HepG2 (cell line): Measurements from ENCODE around the gene OPRL1. TPM values are rescaled to one million over a fixed set of nuclear protein-coding genes. Genes with fewer than 3 reads are reported as not detected.

Experiments used
- GABPB1 ChIP-seq: IDR thresholded peaks from 2 replicates; pipeline ENCODE4 v1.6.1; 2016; ENCODE audit warnings: mild to moderate bottlenecking, missing genetic modification reagents, moderate library complexity, missing compliant biosample characterization
- HOXA5 ChIP-seq: sonication (generic); formaldehyde crosslinking; IDR thresholded peaks from 2 replicates; pipeline ENCODE4 v1.4.0; 2020; ENCODE audit warnings: missing genetic modification reagents
- KAT8 ChIP-seq: IDR thresholded peaks from 2 replicates; pipeline ENCODE4 v1.6.1; 2016; ENCODE audit warnings: missing genetic modification reagents, missing compliant biosample characterization
- NFE2L2 ChIP-seq: fragments of 150-350 bp; IDR thresholded peaks from 2 replicates; pipeline ENCODE4 v1.6.1; 2014; ENCODE audit warnings: low read length
- NRL ChIP-seq: sonication (generic); formaldehyde crosslinking; IDR thresholded peaks from 2 replicates; pipeline ENCODE4 v1.5.0; 2020; ENCODE audit warnings: missing genetic modification reagents, mild to moderate bottlenecking, moderate library complexity, borderline replicate concordance
- PTBP1 ChIP-seq: fragments of 200-400 bp; formaldehyde crosslinking; IDR thresholded peaks from 2 replicates; pipeline ENCODE4 v1.6.1; 2018; ENCODE audit warnings: low read length, low read depth; ENCODE audit not compliant: poor library complexity, severe bottlenecking
- RARA ChIP-seq: IDR thresholded peaks from 2 replicates; pipeline ENCODE4 v1.6.1; 2016; ENCODE audit warnings: missing genetic modification reagents, missing compliant biosample characterization
- RFX5 ChIP-seq: IDR thresholded peaks from 2 replicates; pipeline ENCODE4 v1.6.1; 2011; ENCODE audit warnings: low read depth, low read length, improper control_type of control experiment
- SMARCE1 ChIP-seq: fragments of 450-650 bp; IDR thresholded peaks from 2 replicates; pipeline ENCODE4 v1.6.1; 2017; ENCODE audit warnings: borderline replicate concordance
- XRCC5 ChIP-seq: fragments of 200-400 bp; formaldehyde crosslinking; optimal IDR thresholded peaks from 2 replicates; pipeline ENCODE3; 2017; ENCODE audit warnings: mild to moderate bottlenecking, low read length
- YEATS2 ChIP-seq: sonication (generic); formaldehyde crosslinking; IDR thresholded peaks from 2 replicates; pipeline ENCODE4 v1.4.0; 2020; ENCODE audit warnings: missing genetic modification reagents, borderline replicate concordance
- ZNF256 ChIP-seq: sonication (generic); formaldehyde crosslinking; conservative IDR thresholded peaks from 2 replicates; pipeline ENCODE4 v1.4.0; 2020; ENCODE audit warnings: missing genetic modification reagents
- ZNF282 ChIP-seq: fragments of 450-650 bp; IDR thresholded peaks from 2 replicates; pipeline ENCODE4 v1.6.1; 2018; ENCODE audit not compliant: partially characterized antibody
- ZNF3 ChIP-seq: IDR thresholded peaks from 2 replicates; pipeline ENCODE4 v1.7.0; 2017; ENCODE audit warnings: inconsistent platforms
- ZNF335 ChIP-seq: sonication (generic); formaldehyde crosslinking; IDR thresholded peaks from 2 replicates; pipeline ENCODE4 v1.4.0; 2020; ENCODE audit warnings: missing genetic modification reagents
- ZNF451 ChIP-seq: sonication (generic); formaldehyde crosslinking; IDR thresholded peaks from 2 replicates; pipeline ENCODE4 v1.5.0; 2020; ENCODE audit warnings: mild to moderate bottlenecking, missing genetic modification reagents
- ZNF556 ChIP-seq: sonication (generic); formaldehyde crosslinking; IDR thresholded peaks from 2 replicates; pipeline ENCODE4 v1.4.0; 2020; ENCODE audit warnings: mild to moderate bottlenecking, missing genetic modification reagents, borderline replicate concordance
- ZNF562 ChIP-seq: sonication (generic); formaldehyde crosslinking; IDR thresholded peaks from 2 replicates; pipeline ENCODE4 v1.8.0; 2022; ENCODE audit warnings: missing genetic modification reagents, borderline replicate concordance
- ZNF646 ChIP-seq: sonication (generic); formaldehyde crosslinking; IDR thresholded peaks from 2 replicates; pipeline ENCODE4 v1.9.0; 2021; ENCODE audit warnings: mild to moderate bottlenecking, missing genetic modification reagents
- polyA plus RNA-seq, 8 experiments: library from polyadenylated mRNA; depleted of rRNA in 3 of 8; stranded (reverse) in 7 of 8; unstranded in 1 of 8; fragments of >200 nt; fragmentation: Illumina TruSeq in 4 of 8; extraction: Trizol in 4 of 8; gene quantifications; 2 replicates each; pipeline versions ENCODE4 v1.2.1 to v1.2.3, GENCODE V29; 2011 to 2016; ENCODE audit warnings: low read depth in 4 of 8, missing spikeins in 1 of 8, mixed read lengths in 1 of 8; ENCODE audit not compliant: insufficient read depth in 1 of 8
- total RNA-seq, 5 experiments: library from RNA; depleted of rRNA; stranded (reverse); fragments of >200 nt; fragmentation: Illumina TruSeq; extraction: Trizol; gene quantifications; 2 replicates each; pipeline ENCODE4 v1.2.3, GENCODE V29; 2016; ENCODE audit warnings: low read depth in 1 of 5
- TF ChIP-seq, protein P1 (sequence below): sonication (generic); formaldehyde crosslinking; IDR thresholded peaks from 2 replicates; pipeline ENCODE4 v1.8.1; 2022; ENCODE audit warnings: mild to moderate bottlenecking, missing genetic modification reagents
- TF ChIP-seq, protein P2 (sequence below): sonication (generic); formaldehyde crosslinking; IDR thresholded peaks from 2 replicates; pipeline ENCODE4 v1.4.0; 2020; ENCODE audit warnings: mild to moderate bottlenecking, low read depth, missing genetic modification reagents
- TF ChIP-seq, protein P3 (sequence below): IDR thresholded peaks from 2 replicates; pipeline ENCODE4 v1.6.1; 2016; ENCODE audit warnings: mild to moderate bottlenecking, missing biosample characterization, missing genetic modification reagents

Gene OPRL1
- total and polyA plus RNA-seq, 2 of the 13 experiments (the other 11 are each of a cell fraction or from before 2014, with no cell fraction given) = 0.35 to 0.71 TPM

DNA sequence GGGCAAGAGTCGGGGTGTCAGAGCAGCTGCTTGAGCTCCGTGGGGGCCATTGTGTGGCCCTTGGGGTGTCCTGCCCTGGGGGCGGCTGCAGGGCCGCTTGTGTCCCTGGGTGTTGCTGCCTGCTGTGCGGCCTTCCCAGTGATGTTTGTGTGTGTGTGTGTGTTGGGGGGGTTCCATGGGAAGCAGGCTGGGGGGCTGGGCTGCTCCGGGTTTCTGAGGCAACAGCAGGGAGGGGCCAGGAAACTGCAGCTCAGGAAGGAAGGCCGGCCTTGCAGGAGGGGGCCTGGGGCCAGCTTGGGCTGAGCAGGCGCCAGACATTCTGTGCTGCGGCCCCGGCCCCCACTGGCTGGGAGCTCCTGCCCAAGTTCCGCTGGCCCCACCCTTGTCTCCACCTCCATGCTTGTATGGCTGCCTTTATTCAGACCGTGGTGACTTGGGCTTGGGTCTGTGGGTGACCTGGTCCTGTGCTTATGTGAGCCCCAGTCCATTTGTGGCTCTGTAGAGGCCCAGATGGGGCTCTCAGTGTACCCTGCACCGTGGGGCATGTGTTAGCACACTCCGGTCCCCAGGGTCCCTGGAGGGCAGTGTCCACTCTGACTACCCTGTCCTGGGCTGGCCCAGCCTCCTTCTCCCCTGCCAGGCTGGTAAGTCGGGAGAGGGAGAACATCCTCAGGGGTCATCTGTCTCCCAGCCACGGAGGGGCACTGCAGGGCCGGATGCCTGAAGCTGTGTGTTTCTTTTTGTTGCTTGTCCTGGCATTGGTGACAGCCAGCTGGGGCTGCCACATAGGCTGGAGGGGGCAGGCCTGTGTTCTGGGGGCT is 25.8 kb upstream of the OPRL1 start (continued):
- peak; percentile 31; the same call in 1 of the 2 replicates for TF ChIP-seq ZNF3 (CRISPR knock-in tag)
- TF ChIP-seq XRCC5 = peak; percentile 84
- peak; percentile 69 for TF ChIP-seq RFX5
- TF ChIP-seq, protein P1, sequence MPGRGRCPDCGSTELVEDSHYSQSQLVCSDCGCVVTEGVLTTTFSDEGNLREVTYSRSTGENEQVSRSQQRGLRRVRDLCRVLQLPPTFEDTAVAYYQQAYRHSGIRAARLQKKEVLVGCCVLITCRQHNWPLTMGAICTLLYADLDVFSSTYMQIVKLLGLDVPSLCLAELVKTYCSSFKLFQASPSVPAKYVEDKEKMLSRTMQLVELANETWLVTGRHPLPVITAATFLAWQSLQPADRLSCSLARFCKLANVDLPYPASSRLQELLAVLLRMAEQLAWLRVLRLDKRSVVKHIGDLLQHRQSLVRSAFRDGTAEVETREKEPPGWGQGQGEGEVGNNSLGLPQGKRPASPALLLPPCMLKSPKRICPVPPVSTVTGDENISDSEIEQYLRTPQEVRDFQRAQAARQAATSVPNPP (CRISPR knock-in tag) = no peak
- TF ChIP-seq KAT8 = peak; percentile 88
- TF ChIP-seq SMARCE1 = no peak
- TF ChIP-seq YEATS2 (CRISPR knock-in tag) = peak; percentile 82
- peak; percentile 72; the same call in 1 of the 2 replicates for TF ChIP-seq ZNF335
- peak; percentile 89 for TF ChIP-seq HOXA5 (CRISPR knock-in tag)
- peak; percentile 76; the same call in 1 of the 2 replicates for TF ChIP-seq ZNF256 (CRISPR knock-in tag)
- TF ChIP-seq ZNF282 = no peak
- TF ChIP-seq ZNF646 (CRISPR knock-in tag) = peak; percentile 89
- TF ChIP-seq, protein P2, sequence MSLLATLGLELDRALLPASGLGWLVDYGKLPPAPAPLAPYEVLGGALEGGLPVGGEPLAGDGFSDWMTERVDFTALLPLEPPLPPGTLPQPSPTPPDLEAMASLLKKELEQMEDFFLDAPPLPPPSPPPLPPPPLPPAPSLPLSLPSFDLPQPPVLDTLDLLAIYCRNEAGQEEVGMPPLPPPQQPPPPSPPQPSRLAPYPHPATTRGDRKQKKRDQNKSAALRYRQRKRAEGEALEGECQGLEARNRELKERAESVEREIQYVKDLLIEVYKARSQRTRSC (CRISPR knock-in tag) = no peak
- no peak for TF ChIP-seq ZNF562 (CRISPR knock-in tag)
- no peak for TF ChIP-seq PTBP1
- no peak for TF ChIP-seq NFE2L2
- peak; percentile 84 for TF ChIP-seq GABPB1 (CRISPR knock-in tag)
- TF ChIP-seq, protein P3, sequence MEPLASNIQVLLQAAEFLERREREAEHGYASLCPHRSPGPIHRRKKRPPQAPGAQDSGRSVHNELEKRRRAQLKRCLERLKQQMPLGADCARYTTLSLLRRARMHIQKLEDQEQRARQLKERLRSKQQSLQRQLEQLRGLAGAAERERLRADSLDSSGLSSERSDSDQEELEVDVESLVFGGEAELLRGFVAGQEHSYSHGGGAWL = peak; percentile 78
- peak; percentile 9; the same call in 1 of the 2 replicates for TF ChIP-seq RARA (CRISPR knock-in tag)
- TF ChIP-seq NRL (CRISPR knock-in tag) = peak; percentile 87
- no peak; the same call in 1 of the 2 replicates for TF ChIP-seq ZNF556 (CRISPR knock-in tag)
- TF ChIP-seq ZNF451 = peak; percentile 82
